Stimulated activated CD8-positive, alpha-beta memory T cell treated with anti-CD3 and anti-CD28 coated beads, Interleukin-15, amount 100 ng/mL, for 4 hours (primary cell): ENCODE data around the gene STPG4.
"Not testable (repeated sequence)": the region's sequence is repeated elsewhere in the genome, so short reads cannot be mapped to it uniquely, and the experiment has no call there.

Experiments
- DNase-seq, 2 donors: peaks; one replicate each; pipeline ENCODE4 v3.0.0-alpha.2; 2020; ENCODE audit warnings: low read depth in 2 of 2

The STPG4 gene

GRCh38 chr2:47173986-47174732 is 19.1 kb upstream of the STPG4 start:
- no peak for DNase-seq

DNA sequence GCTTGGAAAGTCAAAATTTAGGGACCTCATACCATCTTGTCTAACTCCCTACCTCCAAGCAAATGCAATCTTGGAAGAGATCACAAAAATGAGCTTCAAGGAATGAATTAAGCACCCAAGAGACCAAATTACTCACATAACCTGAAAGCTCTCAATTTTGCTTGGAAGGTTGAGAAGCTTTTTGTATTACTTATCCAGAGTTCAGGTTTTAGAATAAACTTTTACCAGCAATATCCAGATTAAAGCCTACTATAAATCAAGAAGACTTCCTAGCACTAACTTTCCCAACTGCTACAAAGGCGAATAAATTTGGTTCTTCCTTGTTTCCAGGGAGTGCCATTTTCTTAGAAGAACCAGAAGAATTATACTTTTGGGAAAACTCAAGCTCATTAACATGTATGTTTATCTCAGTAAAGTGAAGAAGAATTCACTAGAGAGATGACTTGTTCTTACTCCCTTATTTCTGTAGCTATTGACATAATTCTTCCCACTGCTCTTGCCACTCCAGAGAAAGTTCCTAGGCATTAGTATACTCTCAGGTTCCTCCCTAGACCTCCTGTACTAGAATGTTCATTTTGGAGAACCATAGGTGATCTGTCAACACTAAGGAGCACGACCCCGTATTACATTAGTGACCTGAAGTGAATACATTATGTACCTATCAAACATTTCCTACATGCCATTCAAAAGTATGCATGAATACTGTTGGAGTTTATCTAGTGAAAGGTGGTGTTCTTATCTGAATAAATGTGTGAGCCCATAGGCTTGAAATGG is 18.0 kb upstream of the STPG4 start:
- no peak for DNase-seq

DNA sequence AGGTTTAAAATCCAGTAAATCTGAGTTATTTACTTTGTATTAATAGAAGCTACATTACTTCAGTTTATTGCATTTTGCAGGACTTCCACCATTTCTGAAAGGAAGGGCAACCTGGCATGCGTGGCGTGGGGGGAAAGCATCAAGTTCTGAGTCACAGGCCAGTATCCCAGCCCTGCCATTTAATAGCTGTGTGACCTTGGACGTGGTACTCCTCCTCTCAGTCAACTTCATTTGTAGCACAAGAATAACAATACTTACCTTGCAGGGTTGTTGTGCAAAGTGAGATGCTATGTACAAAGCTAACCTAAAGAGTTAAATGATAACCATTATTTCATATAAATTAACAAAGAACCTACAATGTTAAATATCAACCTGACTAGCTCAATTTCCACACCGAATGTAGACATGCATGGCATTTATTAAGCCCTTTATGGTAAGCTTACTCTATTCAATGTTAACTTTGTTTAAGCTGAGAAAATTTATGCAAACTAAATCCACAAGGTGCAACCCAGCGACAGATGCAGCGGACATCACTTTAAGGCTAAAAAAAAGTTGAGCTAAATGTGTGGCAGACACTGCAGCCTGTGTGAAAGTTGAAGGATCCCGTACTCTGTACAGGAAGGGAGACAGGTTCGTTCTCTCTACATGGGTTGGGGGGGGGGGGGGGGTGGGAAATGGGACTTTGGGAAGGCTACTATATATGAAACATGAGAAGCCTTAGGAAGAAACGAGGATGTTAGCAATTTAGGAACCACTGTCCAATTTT is 17.2 kb upstream of the STPG4 start:
- DNase-seq: no peak

- DNase-seq: no peak
These were observed 14.7 kb upstream of the STPG4 start for GRCh38 chr2:47169784-47170183.

DNA sequence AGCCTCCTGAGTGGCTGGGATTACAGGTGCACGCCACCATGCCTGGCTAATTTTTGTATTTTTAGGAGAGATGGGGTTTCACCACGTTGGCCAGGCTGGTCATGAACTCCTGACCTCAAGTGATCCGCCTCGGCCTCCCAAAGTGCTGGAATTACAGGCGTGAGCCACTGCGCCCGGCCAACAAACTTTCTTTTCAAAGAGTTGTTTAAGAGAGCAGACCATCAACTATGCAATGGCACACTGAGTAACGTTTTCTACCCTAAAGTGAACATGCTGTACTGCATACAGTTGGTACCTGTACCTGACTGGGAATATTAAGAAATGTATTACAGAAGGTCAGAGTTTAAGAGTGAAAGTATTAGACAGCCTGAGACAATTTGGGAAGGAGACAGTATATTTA is 13.8 kb upstream of the STPG4 start:
- DNase-seq: not testable (repeated sequence)

DNA sequence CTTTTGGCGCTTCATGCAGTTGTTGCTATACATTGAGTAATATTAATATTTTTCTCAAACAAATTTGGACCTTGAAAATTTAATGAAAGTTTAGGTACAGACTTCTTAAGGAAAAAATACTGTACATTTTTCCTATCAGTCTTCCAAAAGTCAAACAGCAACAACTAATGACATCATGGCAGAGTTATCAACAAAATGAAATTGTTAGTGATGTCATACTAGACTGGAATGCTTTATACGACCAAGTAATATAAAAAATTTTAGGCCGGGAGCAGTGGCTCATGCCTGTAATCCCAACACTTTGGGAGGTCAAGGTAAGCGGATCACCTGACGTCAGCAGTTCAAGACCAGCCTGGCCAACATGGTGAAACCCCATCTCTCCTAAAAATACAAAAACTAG is 12.0 kb upstream of the STPG4 start:
- DNase-seq: no peak

DNA sequence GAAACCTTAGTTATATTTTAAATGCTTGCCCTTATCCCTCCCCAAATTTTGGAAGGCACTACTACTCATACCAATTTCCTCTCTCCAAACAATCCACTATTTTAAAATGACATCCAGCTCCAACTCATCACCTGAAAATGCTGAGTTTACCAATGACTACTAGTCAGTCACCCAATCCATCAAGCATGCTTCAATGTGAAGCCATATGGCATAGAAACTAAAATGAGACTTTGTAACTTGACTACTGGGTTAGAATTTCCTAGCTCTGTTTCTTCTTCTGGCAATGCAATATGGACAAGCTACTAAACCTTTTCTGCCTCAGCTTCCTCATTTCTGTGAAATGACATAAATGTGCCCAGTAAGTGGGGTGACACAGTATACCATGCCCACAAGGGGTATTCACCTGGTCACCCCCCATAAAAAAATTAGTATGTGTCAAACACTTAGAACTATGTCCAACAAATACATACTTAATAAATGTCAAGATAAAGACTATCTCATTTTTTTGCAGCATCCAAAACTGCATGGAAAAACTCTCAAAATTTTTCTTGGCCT is 10.0 kb upstream of the STPG4 start:
- DNase-seq: no peak

GRCh38 chr2:47162780-47163179 is 7.7 kb upstream of the STPG4 start:
- DNase-seq: no peak

- no peak for DNase-seq
These were observed 6.4 kb upstream of the STPG4 start for GRCh38 chr2:47161475-47161874.

GRCh38 chr2:47160660-47161059 is 5.6 kb upstream of the STPG4 start:
- DNase-seq: no peak

DNA sequence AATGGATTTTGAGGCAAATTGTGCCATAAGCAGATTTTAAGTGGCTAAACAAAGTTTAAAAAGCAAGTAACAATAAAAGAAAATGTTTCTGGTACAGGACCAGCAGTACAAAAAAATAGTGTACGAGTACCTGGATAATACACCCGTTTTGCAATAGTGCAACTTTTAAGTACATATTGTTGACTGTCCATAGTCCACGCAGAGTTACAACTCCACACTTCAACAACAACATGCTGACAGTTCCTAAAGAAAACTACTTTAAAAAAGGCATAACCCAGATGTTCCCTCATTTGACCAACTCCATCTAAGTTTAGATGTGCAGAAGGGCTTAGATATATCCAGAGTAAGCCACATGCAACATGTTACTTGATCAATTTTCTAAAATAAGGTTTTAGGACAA is 5.1 kb upstream of the STPG4 start:
- DNase-seq: no peak

DNA sequence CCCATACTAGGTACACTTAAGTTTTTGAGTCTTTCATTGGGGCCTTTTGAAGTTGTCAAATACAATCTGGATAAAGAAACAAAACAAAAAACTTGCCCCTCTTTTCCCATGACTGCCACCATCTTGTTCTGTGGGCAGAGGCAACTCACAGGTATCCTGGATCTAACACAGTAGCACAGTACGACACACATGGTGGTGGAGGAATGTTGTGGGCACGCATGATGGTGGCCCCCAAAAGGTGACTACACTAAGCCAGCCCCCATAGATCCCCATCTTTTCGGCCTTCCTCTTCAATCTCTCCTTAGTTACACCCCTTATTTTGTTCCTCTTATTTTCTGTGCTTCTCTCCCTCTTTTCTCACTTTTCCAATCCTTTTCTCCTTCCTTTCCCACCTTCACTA is 4.5 kb upstream of the STPG4 start:
- DNase-seq: no peak

DNA sequence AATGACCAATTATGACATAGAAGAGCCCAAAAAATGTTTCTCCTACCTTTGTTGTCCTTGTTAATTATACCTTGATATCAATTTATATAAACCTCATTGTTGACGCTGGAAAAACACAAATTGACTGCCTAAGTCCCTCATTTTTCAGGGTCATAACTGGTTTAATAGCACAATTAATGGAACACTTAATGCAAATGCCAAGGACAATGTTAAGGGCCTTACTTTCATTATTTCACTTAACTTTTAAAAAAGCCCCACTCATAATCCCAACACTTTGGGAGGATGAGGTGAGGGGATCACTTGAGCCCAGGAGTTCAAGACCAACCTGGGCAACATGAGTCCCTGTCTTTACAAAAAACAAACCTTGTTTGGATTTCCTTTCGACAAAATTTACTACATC is 3.5 kb upstream of the STPG4 start:
- DNase-seq: no peak

GRCh38 chr2:47152803-47153202 is 2.3 kb downstream of the STPG4 start:
- no peak for DNase-seq

DNA sequence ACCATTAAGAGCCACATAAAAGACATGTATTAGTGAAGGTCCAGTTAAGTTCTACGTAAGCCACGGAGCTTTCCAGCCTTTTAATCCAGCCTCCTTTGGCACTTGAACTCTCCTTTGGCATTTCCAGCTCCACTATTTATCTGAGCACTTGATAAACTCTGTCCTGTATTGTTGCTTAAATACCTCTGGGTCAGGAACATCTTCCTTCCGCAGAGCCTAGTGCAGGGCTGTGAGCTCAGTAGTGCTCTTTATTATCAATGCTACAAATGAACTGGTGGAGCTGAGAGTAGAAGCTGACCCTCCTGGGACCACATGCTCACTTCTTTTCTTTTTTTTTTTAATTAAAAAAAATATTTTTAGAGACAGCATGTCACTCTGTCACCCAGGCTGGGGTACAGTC is 4.9 kb downstream of the STPG4 start:
- no peak for DNase-seq

- DNase-seq: no peak
These were observed 8.1 kb downstream of the STPG4 start for GRCh38 chr2:47147021-47147420.

DNA sequence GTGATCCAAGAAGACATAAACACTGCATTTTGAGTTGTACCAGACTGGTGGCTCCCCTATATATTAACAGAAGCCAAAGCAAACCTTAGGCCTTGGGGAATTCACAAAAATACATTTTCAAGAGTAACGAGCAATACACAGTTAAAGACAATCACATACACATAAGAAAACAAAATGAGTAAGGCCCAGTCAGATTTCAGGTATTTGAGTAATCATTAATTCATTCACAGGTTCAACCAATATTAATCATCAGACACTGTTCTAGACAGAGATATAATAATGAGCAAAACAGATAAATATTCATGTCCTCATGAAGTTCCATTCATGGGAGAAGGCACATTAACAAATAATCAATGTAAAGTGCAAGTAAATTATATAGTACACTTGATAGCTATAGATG is 9.6 kb downstream of the STPG4 start:
- no peak for DNase-seq

DNA sequence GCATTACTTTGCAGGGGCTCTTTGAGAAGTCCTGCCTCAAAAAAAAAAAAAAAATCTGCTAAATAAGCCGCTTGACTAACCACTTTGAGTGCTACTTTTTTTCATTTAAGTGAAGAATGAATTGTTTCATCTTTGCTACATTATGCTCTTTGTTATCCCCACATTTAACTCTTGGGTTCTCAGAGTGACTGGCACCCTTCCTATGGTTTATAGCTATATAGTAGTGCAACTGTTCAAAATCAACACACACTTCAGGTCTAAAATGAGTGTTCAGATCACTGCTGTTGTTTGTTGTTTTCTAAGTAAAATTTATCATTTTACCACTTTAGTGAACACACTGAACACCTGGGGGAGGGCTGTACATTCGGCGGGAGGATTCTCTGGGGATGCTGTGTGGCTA is 13.6 kb downstream of the STPG4 start:
- no peak for DNase-seq

GRCh38 chr2:47134386-47135090 is 20.6 kb downstream of the STPG4 start:
- no peak for DNase-seq

DNA sequence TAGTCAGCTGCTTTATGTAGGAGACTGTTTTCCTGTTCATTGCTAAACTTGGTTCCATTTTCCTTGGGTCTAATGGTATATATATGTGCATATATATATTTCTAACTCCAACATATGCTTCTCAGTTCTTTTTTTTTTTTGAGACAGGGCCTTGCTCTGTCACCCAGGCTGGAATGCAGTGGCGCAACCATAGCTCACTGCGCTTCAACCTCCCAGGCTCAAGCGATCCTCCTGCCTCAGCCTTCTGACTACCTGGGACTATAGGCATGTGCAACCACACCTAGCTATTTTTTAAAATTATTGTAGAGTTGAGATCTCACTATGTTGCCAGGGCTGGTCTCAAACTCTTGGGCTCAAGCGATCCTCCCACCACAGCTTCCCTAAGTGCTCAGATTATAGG is 22.1 kb downstream of the STPG4 start:
- no peak for DNase-seq

- no peak for DNase-seq
These were observed 25.9 kb downstream of the STPG4 start for GRCh38 chr2:47129191-47129706.

- DNase-seq: no peak
These were observed 26.4 kb downstream of the STPG4 start for GRCh38 chr2:47128705-47129104.
